Effector CD4-positive, alpha-beta T cell (primary cell): ENCODE measurements around the gene OR7A5.
"Not testable (repeated sequence)": the region's sequence is repeated elsewhere in the genome, so short reads cannot be mapped to it uniquely, and the experiment has no call there.

Experiments
- DNase-seq: peaks from one replicate; pipeline ENCODE4 v3.0.0-alpha.2; 2020

The OR7A5 gene

GRCh38 chr19:14784730-14785101 lies 50.3 kb downstream of the OR7A5 start:
- DNase-seq: not testable (repeated sequence)

- not testable (repeated sequence) for DNase-seq
Observed at GRCh38 chr19:14783410-14783998, 51.5 kb downstream of the OR7A5 start.

- DNase-seq: no peak
Observed at GRCh38 chr19:14782626-14783409, 52.2 kb downstream of the OR7A5 start.

- not testable (repeated sequence) for DNase-seq
Observed at GRCh38 chr19:14781713-14782536, 53.1 kb downstream of the OR7A5 start.

- not testable (repeated sequence) for DNase-seq
Observed at GRCh38 chr19:14780622-14781225, 54.3 kb downstream of the OR7A5 start.

GRCh38 chr19:14779151-14779550 lies 55.8 kb downstream of the OR7A5 start:
- DNase-seq: no peak

- DNase-seq: not testable (repeated sequence)
Observed at GRCh38 chr19:14778110-14778845, 56.7 kb downstream of the OR7A5 start, which contains the start of gene ADGRE2. ADGRE2 (minus strand) TSS chr19:14778560; CDS start chr19:14776756, 1,804 bp downstream.

GRCh38 chr19:14777645-14778044 lies 57.3 kb downstream of the OR7A5 start:
- DNase-seq: not testable (repeated sequence)
